A549 treated with RU486 at 1 μM for 4 hours (cell line): ENCODE measurements around the gene TUBA3E. TPM values are rescaled to one million over a fixed set of nuclear protein-coding genes. Genes with fewer than 3 reads are reported as not detected.

Experiments
- total RNA-seq: library from RNA; stranded (reverse); fragments of 200-300 nt; extraction: Qiagen RNA extraction; gene quantifications from 5 replicates; pipeline ENCODE4 v1.2.3, GENCODE V29; 2022; ENCODE audit warnings: low read depth

The TUBA3E gene
- not detected in 5 replicates for total RNA-seq

GRCh38 chr2:130198343-130198742 is at the start of gene TUBA3E:
TUBA3E (minus strand) TSS chr2:130198439; CDS start chr2:130198360, 79 bp downstream.

GRCh38 chr2:130181880-130182682 is 16.2 kb downstream of the TUBA3E start, which contains the start of gene MZT2B:
MZT2B (plus strand) TSS chr2:130182262; CDS start chr2:130182283, 21 bp downstream.

GRCh38 chr2:130181325-130181879 is 16.8 kb downstream of the TUBA3E start, which contains the start of gene SMPD4:
SMPD4 (minus strand) TSS chr2:130181602; CDS start chr2:130176592, 5,010 bp downstream.

GRCh38 chr2:130145006-130145414 is 53.2 kb downstream of the TUBA3E start, which contains the start of gene CCDC74B:
CCDC74B (minus strand) TSS chr2:130145112; CDS start chr2:130144996, 116 bp downstream.

Other genes with a start within 250 kb of the TUBA3E start
- not detected in 5 replicates for gene RAB6C, start 218.8 kb downstream of the TUBA3E start, total RNA-seq
- 0.03 TPM in 1 of 5 replicates, not detected in the others for gene POTEF, start 69.2 kb downstream of the TUBA3E start, total RNA-seq
- gene CCDC74B, start 53.3 kb downstream of the TUBA3E start, total RNA-seq = 5.4 to 7.8 TPM (median 6.5 TPM) in 5 replicates
- gene SMPD4, start 16.8 kb downstream of the TUBA3E start, total RNA-seq = 60.5 to 80.8 TPM (median 77.9 TPM) in 5 replicates
- gene MZT2B, start 16.2 kb downstream of the TUBA3E start, total RNA-seq = 267 to 463 TPM (median 389 TPM) in 5 replicates
- gene IMP4, start 144.5 kb upstream of the TUBA3E start, total RNA-seq = 141 to 198 TPM (median 163 TPM) in 5 replicates
- 26.9 to 29.3 TPM (median 27.3 TPM) in 5 replicates for gene PTPN18, start 157.6 kb upstream of the TUBA3E start, total RNA-seq